ENCODE results near the gene SUGP1.

SUGP1 gene

GRCh38 chr19:19285686-19286085 lies 34.6 kb downstream of the SUGP1 start:
- no peaks in the 10 kb centered on the region for H3K27me3 ChIP-seq
- no peaks in the 10 kb centered on the region for H3K4me1 ChIP-seq (ENCODE audit: control insufficient read depth in 1 of 2, insufficient read depth in 1 of 2, low read depth in 1 of 2, low read length in 1 of 2)
- no peak overlapping the region for H3K27ac ChIP-seq
- no peaks in the 10 kb centered on the region for H3K9me3 ChIP-seq
- H3K4me3 ChIP-seq (ENCODE audit: low read depth in 1 of 2, low read length in 1 of 2) = no peak overlapping the region
- no peak for TF ChIP-seq CTCF (IDR thresholded peaks at IDR 0.05)
- peaks cover 94% of the 10 kb centered on the region for H3K36me3 ChIP-seq

- no peaks in the 10 kb centered on the region for H3K4me1 ChIP-seq (ENCODE audit: control insufficient read depth in 1 of 2, insufficient read depth in 1 of 2, low read depth in 1 of 2, low read length in 1 of 2)
- TF ChIP-seq CTCF (IDR thresholded peaks at IDR 0.05) = no peak
- peaks cover 95% of the 10 kb centered on the region for H3K36me3 ChIP-seq
- H3K27me3 ChIP-seq = no peaks in the 10 kb centered on the region
- no peak overlapping the region for H3K4me3 ChIP-seq (ENCODE audit: low read depth in 1 of 2, low read length in 1 of 2)
- no peak overlapping the region for H3K27ac ChIP-seq
- no peaks in the 10 kb centered on the region for H3K9me3 ChIP-seq
Measured at GRCh38 chr19:19280561-19280960, 39.7 kb downstream of the SUGP1 start.

GRCh38 chr19:19279853-19280252 lies 40.5 kb downstream of the SUGP1 start:
- Histone ChIP-seq H3K27me3 (peaks cover 1% of the 10 kb centered on the region), H3K4me1 (ENCODE audit: control insufficient read depth in 1 of 2, insufficient read depth in 1 of 2, low read depth in 1 of 2, low read length in 1 of 2) (no peaks in the 10 kb centered on the region), H3K27ac (no peak overlapping the region), H3K9me3 (no peaks in the 10 kb centered on the region), H3K36me3 (peaks cover 95% of the 10 kb centered on the region), H3K4me3 (ENCODE audit: low read depth in 1 of 2, low read length in 1 of 2) (no peak overlapping the region)
- TF ChIP-seq CTCF (IDR thresholded peaks at IDR 0.05) = no peak

- Histone ChIP-seq H3K4me3 (ENCODE audit: low read depth in 1 of 2, low read length in 1 of 2) (no peak overlapping the region), H3K4me1 (ENCODE audit: control insufficient read depth in 1 of 2, insufficient read depth in 1 of 2, low read depth in 1 of 2, low read length in 1 of 2) (no peaks in the 10 kb centered on the region), H3K36me3 (peaks cover 96% of the 10 kb centered on the region), H3K27ac (no peak overlapping the region), H3K27me3 (peaks cover 8% of the 10 kb centered on the region), H3K9me3 (no peaks in the 10 kb centered on the region)
- no peak for TF ChIP-seq CTCF (IDR thresholded peaks at IDR 0.05)
Measured at GRCh38 chr19:19279062-19279612, 41.2 kb downstream of the SUGP1 start.

- peaks cover 16% of the 10 kb centered on the region for H3K27me3 ChIP-seq
- no peak overlapping the region for H3K27ac ChIP-seq
- no peak overlapping the region for H3K4me3 ChIP-seq (ENCODE audit: low read depth in 1 of 2, low read length in 1 of 2)
- no peak for TF ChIP-seq CTCF (IDR thresholded peaks at IDR 0.05)
- peaks cover 88% of the 10 kb centered on the region for H3K36me3 ChIP-seq
- H3K4me1 ChIP-seq (ENCODE audit: control insufficient read depth in 1 of 2, insufficient read depth in 1 of 2, low read depth in 1 of 2, low read length in 1 of 2) = no peaks in the 10 kb centered on the region
- H3K9me3 ChIP-seq = no peaks in the 10 kb centered on the region
Measured at GRCh38 chr19:19278315-19278714, 42.0 kb downstream of the SUGP1 start.

GRCh38 chr19:19276851-19277250 lies 43.5 kb downstream of the SUGP1 start:
- H3K27ac ChIP-seq = no peak overlapping the region
- peaks cover 31% of the 10 kb centered on the region for H3K27me3 ChIP-seq

More at GRCh38 chr19:19276851-19277250, 43.5 kb downstream of the SUGP1 start:
- no peak for TF ChIP-seq CTCF (IDR thresholded peaks at IDR 0.05)
- Histone ChIP-seq H3K36me3 (peaks cover 76% of the 10 kb centered on the region), H3K4me1 (ENCODE audit: control insufficient read depth in 1 of 2, insufficient read depth in 1 of 2, low read depth in 1 of 2, low read length in 1 of 2) (no peaks in the 10 kb centered on the region), H3K9me3 (no peaks in the 10 kb centered on the region), H3K4me3 (ENCODE audit: low read depth in 1 of 2, low read length in 1 of 2) (no peak overlapping the region)
